ENCODE data around the gene PIK3R1. TPM values are rescaled to one million over a fixed set of nuclear protein-coding genes. Genes with fewer than 3 reads are reported as not detected.

The PIK3R1 gene
- total and polyA plus RNA-seq, 2 of the 4 experiments (the other 2 are of a cell fraction) = 2.4 to 9.3 TPM

- no peak overlapping the region for H3K4me3 ChIP-seq (ENCODE audit: insufficient read depth, low read depth, low read length)
- CTCF ChIA-PET = no interaction called here
- TF ChIP-seq FOS (IDR thresholded peaks at IDR 0.05; ENCODE audit: low read depth, low read length) (no peak), MAZ (IDR thresholded peaks at IDR 0.05; ENCODE audit: borderline replicate concordance, low read depth, low read length) (no peak), CHD1 (IDR thresholded peaks at IDR 0.05; ENCODE audit: low read depth, low read length) (no peak), MXI1 (IDR thresholded peaks at IDR 0.05; ENCODE audit: borderline replicate concordance, low read depth, low read length) (no peak), USF2 (IDR thresholded peaks at IDR 0.05; ENCODE audit: low read depth, low read length) (no peak), POLR2A (IDR thresholded peaks at IDR 0.05; ENCODE audit: low read depth, low read length) (no peak), CTCF (conservative IDR thresholded peaks at IDR 0.05; ENCODE audit: low read depth, low read length) (no peak), BHLHE40 (IDR thresholded peaks at IDR 0.05; ENCODE audit: low read depth, low read length) (no peak), RCOR1 (IDR thresholded peaks at IDR 0.05; ENCODE audit: insufficient replicate concordance, low read length) (no peak), ELK1 (IDR thresholded peaks at IDR 0.05; ENCODE audit: borderline replicate concordance, low read depth, low read length) (no peak), NFE2L2 (IDR thresholded peaks at IDR 0.05; ENCODE audit: low read depth, low read length) (no peak), RAD21 (IDR thresholded peaks at IDR 0.05; ENCODE audit: low read length) (no peak), SMC3 (IDR thresholded peaks at IDR 0.05; ENCODE audit: low read depth, low read length) (no peak)
- DNase-seq = no peak
- no peak for ATAC-seq (ENCODE audit: low read depth)
- no peak overlapping the region for H3K18ac ChIP-seq (ENCODE audit: low read depth, low read length)
- H3K9ac ChIP-seq (ENCODE audit: low read depth, low read length) = no peak overlapping the region
- no peak overlapping the region for H2AFZ ChIP-seq (replicated peaks; ENCODE audit: low read length, poor library complexity)
- H2BK120ac ChIP-seq (ENCODE audit: low read depth, low read length) = no peak overlapping the region
- no peak overlapping the region for H3K14ac ChIP-seq (replicated peaks; ENCODE audit: low read depth, low read length)
- H2AK9ac ChIP-seq (replicated peaks; ENCODE audit: low read depth, low read length, poor library complexity) = no peak overlapping the region
- POLR2A ChIA-PET (ENCODE audit: unreplicated experiment) = no interaction called here
- H3K4me1 ChIP-seq (ENCODE audit: control insufficient read depth, insufficient read depth, low read length) = peaks cover 6% of the 10 kb centered on the region
- no peak overlapping the region for H3K56ac ChIP-seq (ENCODE audit: extremely low read depth, insufficient read depth, low read length)
- no peak overlapping the region for H3K4ac ChIP-seq (ENCODE audit: low read depth, low read length)
- 0 out of 2 replicates have a peak, but pooled peaks cover 2% of the 10 kb centered on the region for H3K9me3 ChIP-seq (ENCODE audit: control insufficient read depth, insufficient read depth, low read length)
- no TSS peak for BruUV-seq (replicated peaks)
- no peak overlapping the region for H3K4me2 ChIP-seq (ENCODE audit: low read depth, low read length)
- peaks cover 11% of the 10 kb centered on the region for H3K9me1 ChIP-seq (ENCODE audit: insufficient read depth, low read length)
- intact Hi-C loops (cut with micrococcal nuclease) = no loop called here
- no peak overlapping the region for H4K91ac ChIP-seq (ENCODE audit: insufficient read depth, low read depth, low read length)
- peaks cover 4% of the 10 kb centered on the region; the same call in 1 of the 2 replicates for H4K20me1 ChIP-seq (ENCODE audit: insufficient read depth, low read length)
- in situ Hi-C loops (cut with MboI; ENCODE audit: low sequenced_read_pairs) = no loop called here
- H2BK5ac ChIP-seq (ENCODE audit: low read depth, low read length, poor library complexity, severe bottlenecking) = no peak overlapping the region
- no peak overlapping the region for H3K27ac ChIP-seq (ENCODE audit: insufficient read depth, low read length)
- no peak overlapping the region for H2BK20ac ChIP-seq (ENCODE audit: low read depth, low read length)
- peaks cover 8% of the 10 kb centered on the region for H3K36me3 ChIP-seq (ENCODE audit: control insufficient read depth, insufficient read depth, low read length)
- dilution Hi-C loops (cut with HindIII; ENCODE audit: low sequenced_read_pairs, unreplicated experiment) = no loop called here
- H3K27me3 ChIP-seq (ENCODE audit: control insufficient read depth, insufficient read depth, low read length) = no peaks in the 10 kb centered on the region
- 0 out of 2 replicates have a peak overlapping the region, but pooled peaks have one; percentile 28 for H3K23ac ChIP-seq (ENCODE audit: low read depth, low read length)
- no peak overlapping the region for H4K8ac ChIP-seq (ENCODE audit: low read depth in 2 of 2, low read length in 2 of 2)
- no peak overlapping the region for H4K5ac ChIP-seq (ENCODE audit: low read depth, low read length)
- no peak overlapping the region for H2AK5ac ChIP-seq (ENCODE audit: low read depth, low read length)
- H2BK15ac ChIP-seq (ENCODE audit: low read depth, low read length) = no peak overlapping the region
- peaks cover 28 to 58% of the 10 kb centered on the region in 2 experiments for H3K79me1 ChIP-seq (ENCODE audit: low read depth in 1 of 2, low read length in 2 of 2)
Observed at GRCh38 chr5:68223904-68224303, 8.3 kb downstream of the PIK3R1 start.
